A549 (cell line): ENCODE data around the gene CASP9. TPM values are rescaled to one million over a fixed set of nuclear protein-coding genes. Genes with fewer than 3 reads are reported as not detected.
"Not testable (repeated sequence)": the region's sequence is repeated elsewhere in the genome, so short reads cannot be mapped to it uniquely, and the experiment has no call there.

Experiments
- ATAC-seq, 2 experiments: fragments of 200-7000 bp in 1 of 2; fragments of >200 bp in 1 of 2; cut with Nextera tagmentation in 1 of 2; cut with Tn5 transposase in 1 of 2; 3 replicates each; pipeline versions ENCODE4 v1.8.0 to v1.9.1; 2018 to 2020; ENCODE audit warnings: mild to moderate bottlenecking in 1 of 2, moderate library complexity in 1 of 2
- CTCF ChIA-PET: fragments of 300-600 bp; sonication (Branson Sonifier 250); formaldehyde crosslinking; extraction: SDS; loops from one replicate; lab custom pipeline; 2021; ENCODE audit warnings: antibody characterized with exemption, inconsistent platforms; lab: Yijun Ruan, JAX
- POLR2A ChIA-PET: fragments of 350-600 bp; formaldehyde crosslinking; extraction: SDS; loops from one replicate; lab custom pipeline; 2021; ENCODE audit warnings: antibody characterized with exemption, inconsistent platforms; lab: Yijun Ruan, JAX
- DNase-seq, 2 experiments: peaks; one replicate each; pipeline versions ENCODE4 v3.0.0 to v3.0.0-alpha.2; 2011 to 2016; ENCODE audit warnings: low read depth in 1 of 2, low spot score in 1 of 2
- FAIRE-seq: peaks from 2 replicates; lab custom pipeline; 2011; peaks lifted over from hg19 to GRCh38; lab: Jason Lieb, UNC
- H3K27ac ChIP-seq, 2 experiments: fragments of >200 bp; sonication (Bioruptor Twin); formaldehyde crosslinking; 3 replicates each; pipeline ENCODE4 v1.5.1; 2016 to 2017
- H3K4me1 ChIP-seq: fragments of >200 bp; sonication (Bioruptor Twin); formaldehyde crosslinking; 3 replicates; pipeline ENCODE4 v1.6.1; 2016
- H3K4me2 ChIP-seq: fragments of >200 bp; sonication (Bioruptor Twin); formaldehyde crosslinking; 3 replicates; pipeline ENCODE4 v1.6.1; 2016
- H3K4me3 ChIP-seq: fragments of >200 bp; sonication (Bioruptor Twin); formaldehyde crosslinking; 3 replicates; pipeline ENCODE4 v1.5.1; 2016
- H3K9me3 ChIP-seq: fragments of >200 bp; sonication (Bioruptor Twin); formaldehyde crosslinking; 3 replicates; pipeline ENCODE4 v1.6.1; 2016
- BHLHE40 ChIP-seq: IDR thresholded peaks from 2 replicates; pipeline ENCODE4 v1.6.1; 2012; ENCODE audit warnings: low read depth, low read length, inconsistent platforms
- EP300 ChIP-seq, 2 experiments: fragments of >200 bp; sonication (Bioruptor Twin); formaldehyde crosslinking; IDR thresholded peaks; 2 replicates in 1 of 2; 3 replicates in 1 of 2; pipeline ENCODE4 v1.6.1; 2016 to 2017
- FOSB ChIP-seq: fragments of 250-450 bp; sonication (Bioruptor Pico); IDR thresholded peaks from 2 replicates; pipeline ENCODE4 v1.5.0; 2020; ENCODE audit warnings: mild to moderate bottlenecking, moderate library complexity
- FOSL2 ChIP-seq, 2 experiments: fragments of 450-650 bp in 1 of 2; fragments of >200 bp in 1 of 2; sonication (Bioruptor Twin) in 1 of 2; formaldehyde crosslinking; IDR thresholded peaks; 2 replicates each; pipeline versions ENCODE4 v1.5.0 to v1.6.1; 2016 to 2020; ENCODE audit warnings: mild to moderate bottlenecking in 1 of 2, moderate library complexity in 1 of 2
- HOXA7 ChIP-seq: fragments of 250-450 bp; sonication (Bioruptor Pico); IDR thresholded peaks from 2 replicates; pipeline ENCODE4 v1.5.0; 2020; ENCODE audit warnings: mild to moderate bottlenecking, moderate library complexity
- RAD21 ChIP-seq, 2 experiments: fragments of >200 bp in 1 of 2; sonication (Bioruptor Twin) in 1 of 2; formaldehyde crosslinking in 1 of 2; IDR thresholded peaks in 1 of 2; conservative IDR thresholded peaks in 1 of 2; 2 replicates in 1 of 2; 3 replicates in 1 of 2; pipeline ENCODE4 v1.6.1; 2012 to 2018; ENCODE audit warnings: inconsistent platforms in 1 of 2
- RARB ChIP-seq: fragments of 250-450 bp; sonication (Bioruptor Pico); IDR thresholded peaks from 2 replicates; pipeline ENCODE4 v1.8.0; 2021; ENCODE audit warnings: mild to moderate bottlenecking, moderate library complexity
- ZNF302 ChIP-seq: fragments of 250-450 bp; sonication (Bioruptor Pico); IDR thresholded peaks from 2 replicates; pipeline ENCODE4 v1.9.0; 2021; ENCODE audit warnings: inconsistent platforms, mild to moderate bottlenecking, moderate library complexity
- WGBS: methylation state at CpG from one replicate; pipeline ENCODE4 v1.1.6; 2017; ENCODE audit errors: missing lambda C conversion rate; 5-methylcytosine and 5-hydroxymethylcytosine counted together
- polyA plus RNA-seq, 4 experiments: library from polyadenylated mRNA; depleted of rRNA in 3 of 4; stranded (reverse); fragments of >200 nt; fragmentation: RNase III in 1 of 4; extraction: RNeasy Plus Mini Kit Qiagen cat#74134 plus additional on column Dnase treatment in 1 of 4; gene quantifications; 2 replicates in 3 of 4; 3 replicates in 1 of 4; pipeline ENCODE4 v1.2.3, GENCODE V29; 2011 to 2017
- TF ChIP-seq, protein P1 (sequence below): fragments of >200 bp; sonication (Bioruptor Twin); formaldehyde crosslinking; IDR thresholded peaks from 3 replicates; pipeline ENCODE4 v1.5.1; 2016

The CASP9 gene
- polyA plus RNA-seq, 2 of the 4 experiments (the other 2 are of a cell fraction) = 11.0 to 16.1 TPM

DNA sequence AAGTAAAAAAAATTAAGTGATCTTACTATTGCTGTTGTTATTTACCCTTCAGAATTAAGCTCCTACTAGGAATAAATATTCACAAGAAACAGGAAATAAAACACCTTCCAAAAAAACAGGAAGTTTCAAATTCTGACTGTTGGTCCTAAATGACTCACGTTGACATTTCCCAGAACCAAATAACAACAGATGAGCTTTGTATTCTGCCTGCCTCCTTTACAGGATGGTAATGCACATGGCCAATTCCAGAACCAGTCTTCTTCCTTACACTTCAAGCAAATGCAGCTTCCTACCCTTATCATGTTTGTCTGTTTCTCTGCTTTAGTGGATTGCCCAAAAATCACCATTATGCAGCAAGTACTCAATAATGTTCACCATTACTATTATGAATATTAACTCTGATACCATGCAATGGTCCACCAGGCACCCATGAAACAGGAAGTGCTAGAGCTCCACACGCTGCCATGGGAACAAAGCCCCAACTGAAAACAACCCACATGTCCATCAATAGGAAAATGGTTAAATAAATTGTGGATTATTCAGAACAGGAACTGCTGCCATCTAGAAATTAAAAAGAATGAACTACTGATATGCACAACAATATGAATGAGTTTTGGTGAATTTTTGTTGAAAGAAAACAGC lies 8.9 kb downstream of the CASP9 start:
- FAIRE-seq = no peak
- 79% methylated on average over 2 of the region's 2 CpGs for whole genome bisulfite sequencing
- H3K27ac ChIP-seq = no peak overlapping the region
- H3K4me3 ChIP-seq = no peak overlapping the region
- no peak for DNase-seq
- ChIA-PET POLR2A (no interaction called here), CTCF (interaction anchor here (0.9 to 2.4 kb wide), 3 partner anchors 9 to 15 kb away, joined by 3 to 8 read pairs (median 3); partner anchors contain the start of gene CASP9)
- H3K4me2 ChIP-seq = no peak overlapping the region
- TF ChIP-seq ZNF302 (CRISPR knock-in tag) = no peak
- no peaks in the 10 kb centered on the region for H3K9me3 ChIP-seq
- no peaks in the 10 kb centered on the region for H3K4me1 ChIP-seq
- no peak for ATAC-seq

DNA sequence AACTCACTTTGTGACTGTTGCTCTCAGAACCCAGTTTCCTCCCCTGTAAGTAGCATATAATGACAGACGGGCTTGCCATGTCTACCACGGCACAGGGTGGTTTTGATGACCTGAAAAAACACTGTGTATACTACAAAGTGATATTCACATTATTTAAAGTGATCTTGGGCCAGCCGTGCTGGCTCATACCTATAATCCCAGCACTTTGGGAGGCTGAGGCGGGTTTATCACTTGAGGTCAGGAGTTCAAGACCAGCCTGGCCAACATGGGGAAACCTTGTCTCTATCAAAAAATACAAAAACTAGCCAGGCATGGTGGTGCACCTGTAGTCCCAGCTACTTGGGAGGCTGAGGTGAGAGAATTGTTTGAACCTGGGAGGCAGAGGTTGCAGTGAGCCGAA lies 9.5 kb downstream of the CASP9 start:
- not testable (repeated sequence) for H3K27ac ChIP-seq, ATAC-seq

DNA sequence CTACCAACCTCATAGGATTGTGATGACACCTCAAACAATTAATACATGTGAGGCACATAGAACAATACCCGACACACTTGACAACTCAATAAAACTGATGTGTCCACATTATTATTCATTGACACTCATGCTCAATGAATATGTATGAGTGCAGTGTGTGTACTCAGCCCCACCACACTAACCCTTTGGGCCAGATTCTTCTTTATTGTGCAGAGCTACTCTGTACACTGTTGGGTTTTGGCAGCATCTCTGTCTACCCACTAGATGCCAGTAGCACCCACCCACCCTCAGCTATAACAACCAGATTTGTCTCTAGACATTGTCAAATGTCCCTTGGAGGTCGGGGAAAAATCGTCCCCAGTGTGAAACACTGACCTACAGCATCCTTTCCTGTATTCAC lies 10.1 kb downstream of the CASP9 start:
- Histone ChIP-seq H3K4me2 (no peak overlapping the region), H3K27ac (no peak overlapping the region), H3K4me3 (no peak overlapping the region), H3K9me3 (no peaks in the 10 kb centered on the region), H3K4me1 (no peaks in the 10 kb centered on the region)
- DNase-seq (no peak), ATAC-seq (0 out of 6 replicates have a peak, but pooled peaks of 1 of the 2 experiments have one; percentile 24), FAIRE-seq (no peak)
- 80% methylated on average over 3 of the region's 3 CpGs for WGBS
- CTCF ChIA-PET = interaction anchor here (1.2 to 2.4 kb wide), 2 partner anchors 10 to 12 kb away, joined by 3 to 8 read pairs; partner anchors contain the start of gene CASP9
- POLR2A ChIA-PET = no interaction called here
- no peak for TF ChIP-seq FOSL2 (IDR thresholded peaks at IDR 0.05)
- no peak for TF ChIP-seq FOSL2 (CRISPR knock-in tag; IDR thresholded peaks at IDR 0.05)
- no peak for TF ChIP-seq EP300 (IDR thresholded peaks at IDR 0.05)
- no peak for TF ChIP-seq BHLHE40
- TF ChIP-seq RAD21 (conservative IDR thresholded peaks at IDR 0.05 in 1 of 2, IDR thresholded peaks at IDR 0.05 in 1 of 2) = no peak
- TF ChIP-seq HOXA7 (CRISPR knock-in tag) = no peak
- no peak for TF ChIP-seq FOSB

More for the DNA sequence above, 9.5 kb downstream of the CASP9 start:
- WGBS = 94% methylated on average over 5 of the region's 5 CpGs
- FAIRE-seq, DNase-seq, H3K4me1 ChIP-seq, POLR2A ChIA-PET, H3K4me3 ChIP-seq, H3K4me2 ChIP-seq, H3K9me3 ChIP-seq: not testable (repeated sequence)
- CTCF ChIA-PET = interaction anchor here (0.9 to 2.4 kb wide), 3 partner anchors 9 to 15 kb away, joined by 3 to 8 read pairs (median 3); partner anchors contain the start of gene CASP9

DNA sequence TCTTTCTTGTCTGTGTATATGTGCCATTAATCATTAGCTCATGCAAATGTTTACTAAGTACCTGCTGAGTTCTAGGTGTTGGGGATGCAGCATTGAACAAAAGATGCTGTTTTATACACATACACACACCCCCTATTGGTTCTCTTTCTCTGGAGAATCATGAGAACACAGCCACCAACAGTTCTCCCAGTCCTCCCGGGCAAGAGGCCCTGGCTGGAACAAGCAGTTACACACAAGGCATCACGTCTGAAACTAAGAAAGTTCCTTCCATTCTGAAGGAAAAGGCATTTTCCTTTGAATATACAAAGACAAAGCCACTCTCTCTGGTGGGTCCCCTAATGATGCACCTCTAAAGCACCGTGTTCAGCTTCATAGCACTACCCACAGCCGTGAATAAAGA lies 10.8 kb downstream of the CASP9 start:
- H3K9me3 ChIP-seq = no peaks in the 10 kb centered on the region
- H3K4me2 ChIP-seq = no peak overlapping the region
- ATAC-seq (no peak), DNase-seq (no peak), FAIRE-seq (no peak)
- TF ChIP-seq RARB (CRISPR knock-in tag) = no peak
- no peak overlapping the region for H3K27ac ChIP-seq
- no peaks in the 10 kb centered on the region for H3K4me1 ChIP-seq
- H3K4me3 ChIP-seq = no peak overlapping the region
- ChIA-PET CTCF (interaction anchor here (2.4 kb wide), 1 partner anchor 11 kb away, joined by 8 read pairs; no protein-coding TSS in a partner anchor), POLR2A (no interaction called here)
- 67% methylated on average over 4 of the region's 4 CpGs for WGBS

DNA sequence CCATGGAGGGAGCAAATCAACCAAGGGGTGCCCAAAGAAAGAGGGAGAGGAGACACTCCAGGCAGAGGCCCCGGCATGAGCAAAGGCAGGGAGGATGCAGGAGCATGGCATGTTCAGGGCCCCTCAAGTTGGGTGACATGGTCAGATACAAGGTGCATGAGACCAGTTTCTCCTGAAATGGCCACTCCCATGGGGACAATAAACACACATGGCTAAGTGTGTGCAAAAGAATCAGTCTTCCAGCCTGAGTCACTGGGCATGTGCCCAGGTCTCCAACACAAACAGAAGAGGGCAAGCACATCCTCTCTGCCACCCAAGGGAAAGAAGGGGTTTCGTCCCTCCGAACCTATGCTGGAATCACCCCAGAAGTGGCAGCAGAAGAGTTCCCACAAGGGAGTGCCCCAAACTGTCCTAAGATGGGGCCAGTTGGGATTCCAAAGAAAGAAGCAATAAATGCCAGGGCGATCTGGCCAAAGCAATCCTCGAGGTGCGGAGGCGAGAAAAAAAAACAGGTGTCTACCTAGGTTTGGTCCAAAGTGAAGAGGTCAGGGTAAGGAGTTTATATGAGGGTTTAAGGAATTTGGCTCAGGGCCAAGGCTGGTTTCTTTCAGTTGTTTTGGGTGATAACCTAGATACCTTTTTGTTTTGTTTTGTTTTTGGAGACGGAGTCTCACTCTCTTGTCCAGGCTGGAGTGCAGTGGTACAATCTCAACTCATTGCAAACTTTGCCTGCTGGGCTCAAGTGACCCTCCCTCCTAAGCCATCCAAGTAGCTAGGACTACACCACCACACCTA lies 13.2 kb downstream of the CASP9 start:
- ChIA-PET CTCF (interaction anchor here (0.6 kb wide), 1 partner anchor 73 kb away, joined by 3 read pairs; no protein-coding TSS in a partner anchor), POLR2A (no interaction called here)
- ATAC-seq (no peak; a peak in 1 of 6 replicates), FAIRE-seq (no peak), DNase-seq (no peak)
- 89% methylated on average over 6 of the region's 8 CpGs for WGBS
- Histone ChIP-seq H3K4me3 (no peak overlapping the region), H3K4me1 (no peaks in the 10 kb centered on the region), H3K27ac (no peak overlapping the region), H3K4me2 (no peak overlapping the region), H3K9me3 (no peaks in the 10 kb centered on the region)
- TF ChIP-seq, protein P1, sequence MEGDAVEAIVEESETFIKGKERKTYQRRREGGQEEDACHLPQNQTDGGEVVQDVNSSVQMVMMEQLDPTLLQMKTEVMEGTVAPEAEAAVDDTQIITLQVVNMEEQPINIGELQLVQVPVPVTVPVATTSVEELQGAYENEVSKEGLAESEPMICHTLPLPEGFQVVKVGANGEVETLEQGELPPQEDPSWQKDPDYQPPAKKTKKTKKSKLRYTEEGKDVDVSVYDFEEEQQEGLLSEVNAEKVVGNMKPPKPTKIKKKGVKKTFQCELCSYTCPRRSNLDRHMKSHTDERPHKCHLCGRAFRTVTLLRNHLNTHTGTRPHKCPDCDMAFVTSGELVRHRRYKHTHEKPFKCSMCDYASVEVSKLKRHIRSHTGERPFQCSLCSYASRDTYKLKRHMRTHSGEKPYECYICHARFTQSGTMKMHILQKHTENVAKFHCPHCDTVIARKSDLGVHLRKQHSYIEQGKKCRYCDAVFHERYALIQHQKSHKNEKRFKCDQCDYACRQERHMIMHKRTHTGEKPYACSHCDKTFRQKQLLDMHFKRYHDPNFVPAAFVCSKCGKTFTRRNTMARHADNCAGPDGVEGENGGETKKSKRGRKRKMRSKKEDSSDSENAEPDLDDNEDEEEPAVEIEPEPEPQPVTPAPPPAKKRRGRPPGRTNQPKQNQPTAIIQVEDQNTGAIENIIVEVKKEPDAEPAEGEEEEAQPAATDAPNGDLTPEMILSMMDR = no peak
